CD4-positive, alpha-beta T cell (primary cell): Measurements from ENCODE around the gene TSPYL1. TPM values are rescaled to one million over a fixed set of nuclear protein-coding genes. Genes with fewer than 3 reads are reported as not detected.
A peak's percentile ranks its signal among the peaks of the same experiment; 100 is the strongest.

Source experiments
- ATAC-seq: fragments of 200-7000 bp; cut with Tn5 transposase; one replicate; pipeline ENCODE4 v1.10.0; 2022; ENCODE audit warnings: mild to moderate bottlenecking; ENCODE audit not compliant: poor library complexity
- CTCF ChIA-PET: fragments of 350-600 bp; sonication (Branson Sonifier 250); formaldehyde crosslinking; loops from one replicate; lab custom pipeline; 2021; ENCODE audit warnings: antibody characterized with exemption, inconsistent platforms; lab: Charles Lee
- POLR2A ChIA-PET: fragments of 350-600 bp; sonication (Branson Sonifier 250); formaldehyde crosslinking; loops from one replicate; lab custom pipeline; 2021; ENCODE audit warnings: antibody characterized with exemption, inconsistent platforms; lab: Charles Lee
- DNase-seq, 14 experiments: peaks; one replicate each; pipeline ENCODE4 v3.0.0-alpha.2; 2013 to 2020; ENCODE audit warnings: mixed read lengths in 2 of 14
- H3K27ac ChIP-seq, 2 donors: one replicate each; pipeline versions ENCODE4 v1.5.1 to v1.7.0; 2013; ENCODE audit warnings: low read length in 2 of 2, low read depth in 1 of 2, mild to moderate bottlenecking in 1 of 2
- H3K27me3 ChIP-seq, 2 experiments: 1 replicate in 1 of 2; 2 replicates in 1 of 2; pipeline versions ENCODE4 v1.6.1 to v1.7.0; 2013; ENCODE audit warnings: low read length in 2 of 2, control low read depth in 1 of 2, mild to moderate bottlenecking in 1 of 2, moderate library complexity in 1 of 2; ENCODE audit not compliant: insufficient read depth in 2 of 2, control insufficient read depth in 1 of 2
- H3K36me3 ChIP-seq: one replicate; pipeline ENCODE4 v1.6.1; 2013; ENCODE audit warnings: low read length, control low read depth; ENCODE audit not compliant: insufficient read depth
- H3K4me1 ChIP-seq: one replicate; pipeline ENCODE4 v1.6.1; 2013; ENCODE audit warnings: low read length, control low read depth; ENCODE audit not compliant: insufficient read depth
- H3K4me3 ChIP-seq: one replicate; pipeline ENCODE4 v1.5.1; 2013; ENCODE audit warnings: mild to moderate bottlenecking, low read length, moderate library complexity
- H3K9me3 ChIP-seq, 2 experiments: 1 replicate in 1 of 2; 2 replicates in 1 of 2; pipeline versions ENCODE4 v1.6.1 to v1.7.0; 2013; ENCODE audit warnings: low read length in 2 of 2, mild to moderate bottlenecking in 2 of 2, control low read depth in 1 of 2, moderate library complexity in 1 of 2; ENCODE audit not compliant: control insufficient read depth in 1 of 2, insufficient read depth in 1 of 2
- H3K27ac Mint-ChIP-seq: one replicate; pipeline ENCODE4 v1.8.0; 2020; ENCODE audit warnings: mixed read lengths
- H3K27me3 Mint-ChIP-seq: one replicate; pipeline ENCODE4 v1.8.0; 2021; ENCODE audit warnings: mixed read lengths
- H3K36me3 Mint-ChIP-seq: one replicate; pipeline ENCODE4 v1.8.0; 2021; ENCODE audit warnings: low read depth, mixed read lengths
- H3K4me1 Mint-ChIP-seq: one replicate; pipeline ENCODE4 v1.8.0; 2021; ENCODE audit warnings: low read depth, mixed read lengths
- H3K4me3 Mint-ChIP-seq: one replicate; pipeline ENCODE4 v1.8.0; 2020; ENCODE audit warnings: mild to moderate bottlenecking, mixed read lengths
- H3K9me3 Mint-ChIP-seq: one replicate; pipeline ENCODE4 v1.8.0; 2020; ENCODE audit warnings: mixed read lengths
- CTCF ChIP-seq: fragments of 200-600 bp; IDR thresholded peaks from one replicate; pipeline ENCODE4 v1.8.0; 2022; ENCODE audit warnings: antibody characterized with exemption, mild to moderate bottlenecking
- intact Hi-C, 2 experiments: fragments of 100-400 bp; cut with DNase I in 1 of 2; cut with micrococcal nuclease in 1 of 2; formaldehyde crosslinking; loops; one replicate each; pipeline versions ENCODE4 v1.15.1 to v1.9.0; 2023 to 2025; cut with DNase I, micrococcal nuclease
- total RNA-seq, 174 experiments: library from RNA in 2 of 174; stranded (reverse) in 2 of 174; gene quantifications; one replicate each; pipeline ENCODE4 v1.2.3 and lab custom pipeline; 2021 to 2026

The TSPYL1 gene
- total RNA-seq, 2 experiments from 2014 or later, result 225 to 226 TPM

GRCh38 chr6:116253188-116253504 lies 26.6 kb downstream of the TSPYL1 start:
- H3K36me3 ChIP-seq, result no peaks in the 10 kb centered on the region
- no peak for DNase-seq
- ATAC-seq, result no peak
- intact Hi-C loops, result loop anchor here (5.0 to 10.0 kb wide), 2 partner anchors 412 to 1349 kb away; partner anchors contain the start of genes ZUP1 (in 2 of the 2) and GOPC (in 1 of the 2)
- no peaks in the 10 kb centered on the region for H3K27me3 ChIP-seq
- no peak overlapping the region for H3K4me3 Mint-ChIP-seq
- H3K9me3 ChIP-seq, result no peaks in the 10 kb centered on the region
- no peak for TF ChIP-seq CTCF
- no peak overlapping the region for H3K27ac Mint-ChIP-seq
- ChIA-PET POLR2A (interaction anchor here (1.0 to 6.3 kb wide), 9 partner anchors 10 to 429 kb away, joined by 3 to 122 read pairs (median 7); partner anchors contain the start of genes KPNA5, NT5DC1, RWDD1 and TSPYL1), CTCF (interaction anchor here (0.7 to 1.4 kb wide), 2 partner anchors 16 to 35 kb away, joined by 3 to 6 read pairs; no protein-coding TSS in a partner anchor)
- peak overlapping the region; percentile 92 to 94 for H3K27ac ChIP-seq
- no peaks in the 10 kb centered on the region for H3K27me3 Mint-ChIP-seq
- H3K4me3 ChIP-seq, result peak overlapping the region; percentile 91
- no peaks in the 10 kb centered on the region for H3K9me3 Mint-ChIP-seq
- peaks cover 12% of the 10 kb centered on the region for H3K4me1 Mint-ChIP-seq
- H3K36me3 Mint-ChIP-seq, result no peaks in the 10 kb centered on the region
- peaks cover 31% of the 10 kb centered on the region for H3K4me1 ChIP-seq

- Mint-ChIP-seq H3K27ac (peak overlapping the region; percentile 62), H3K9me3 (no peaks in the 10 kb centered on the region), H3K36me3 (no peaks in the 10 kb centered on the region), H3K4me1 (peaks cover 14% of the 10 kb centered on the region), H3K4me3 (peak overlapping the region; percentile 36), H3K27me3 (no peaks in the 10 kb centered on the region)
- no peak for ATAC-seq
- intact Hi-C loops, result loop anchor here (5.0 to 10.0 kb wide), 2 partner anchors 413 to 1351 kb away; partner anchors contain the start of genes ZUP1 (in 2 of the 2) and GOPC (in 1 of the 2)
- TF ChIP-seq CTCF, result no peak
- no peak overlapping the region for H3K4me3 ChIP-seq
- peaks cover 31% of the 10 kb centered on the region for H3K4me1 ChIP-seq
- no peaks in the 10 kb centered on the region for H3K36me3 ChIP-seq
- no peak for DNase-seq
- no peaks in the 10 kb centered on the region for H3K27me3 ChIP-seq
- H3K27ac ChIP-seq, result no peak overlapping the region
- ChIA-PET POLR2A (interaction anchor here (3.5 to 6.3 kb wide), 2 partner anchors 27 to 151 kb away, joined by 11 to 122 read pairs; partner anchors contain the start of genes NT5DC1 and TSPYL1), CTCF (interaction anchor here (0.5 to 1.9 kb wide), 3 partner anchors 17 to 312 kb away, joined by 3 to 8 read pairs (median 7); no protein-coding TSS in a partner anchor)
- H3K9me3 ChIP-seq, result no peaks in the 10 kb centered on the region
These were observed 28.0 kb downstream of the TSPYL1 start for GRCh38 chr6:116251568-116252384.

- Histone ChIP-seq H3K27ac (no peak overlapping the region), H3K4me3 (no peak overlapping the region), H3K27me3 (no peaks in the 10 kb centered on the region), H3K36me3 (no peaks in the 10 kb centered on the region), H3K4me1 (peaks cover 31% of the 10 kb centered on the region), H3K9me3 (no peaks in the 10 kb centered on the region)
- DNase-seq (no peak), ATAC-seq (no peak)
- POLR2A ChIA-PET, result interaction anchor here (0.6 kb wide), 1 partner anchor 32 kb away, joined by 3 read pairs; no protein-coding TSS in a partner anchor
- no peak for TF ChIP-seq CTCF
- Mint-ChIP-seq H3K27me3 (no peaks in the 10 kb centered on the region), H3K9me3 (no peaks in the 10 kb centered on the region), H3K4me1 (peaks cover 14% of the 10 kb centered on the region), H3K27ac (peak overlapping the region; percentile 10), H3K36me3 (peaks cover 10% of the 10 kb centered on the region), H3K4me3 (no peak overlapping the region)
- intact Hi-C loops, result no loop called here
- CTCF ChIA-PET, result no interaction called here
These were observed 31.2 kb downstream of the TSPYL1 start for GRCh38 chr6:116248577-116248976.
